SK-N-SH treated with all-trans-retinoic acid at 6 μM for 48 hours (cell line): ENCODE data around the gene SLC44A5.

Experiments used
- CREB5 ChIP-seq: fragments of 250-450 bp; sonication (Bioruptor Pico); IDR thresholded peaks from 2 replicates; pipeline ENCODE4 v1.5.1; 2020; ENCODE audit warnings: low read depth, mild to moderate bottlenecking, moderate library complexity
- GLIS3 ChIP-seq: fragments of 250-450 bp; sonication (Bioruptor Pico); IDR thresholded peaks from 2 replicates; pipeline ENCODE4 v1.5.0; 2020; ENCODE audit warnings: mild to moderate bottlenecking, moderate library complexity
- ISL1 ChIP-seq: fragments of 250-450 bp; sonication (Bioruptor Pico); IDR thresholded peaks from 2 replicates; pipeline ENCODE4 v2.1.2; 2022; ENCODE audit warnings: mild to moderate bottlenecking, moderate library complexity
- PATZ1 ChIP-seq: fragments of 250-450 bp; sonication (Bioruptor Pico); IDR thresholded peaks from 2 replicates; pipeline ENCODE4 v1.8.0; 2020; ENCODE audit warnings: mild to moderate bottlenecking, moderate library complexity, borderline replicate concordance
- POU6F1 ChIP-seq: fragments of 250-450 bp; sonication (Bioruptor Pico); IDR thresholded peaks from 2 replicates; pipeline ENCODE4 v1.8.0; 2021; ENCODE audit warnings: low read depth, mild to moderate bottlenecking, moderate library complexity, borderline replicate concordance
- PPARA ChIP-seq: fragments of 250-450 bp; sonication (Bioruptor Pico); IDR thresholded peaks from 2 replicates; pipeline ENCODE4 v1.5.0; 2020; ENCODE audit warnings: mild to moderate bottlenecking, borderline replicate concordance
- RARB ChIP-seq: fragments of 250-450 bp; sonication (Bioruptor Pico); IDR thresholded peaks from 2 replicates; pipeline ENCODE4 v1.8.0; 2021; ENCODE audit warnings: mild to moderate bottlenecking, moderate library complexity
- SNAI2 ChIP-seq: fragments of 250-450 bp; sonication (Bioruptor Pico); IDR thresholded peaks from 2 replicates; pipeline ENCODE4 v1.5.0; 2020; ENCODE audit warnings: mild to moderate bottlenecking, moderate library complexity
- ZFP3 ChIP-seq: fragments of 250-450 bp; sonication (Bioruptor Pico); IDR thresholded peaks from 2 replicates; pipeline ENCODE4 v1.5.0; 2020; ENCODE audit warnings: mild to moderate bottlenecking, moderate library complexity
- ZFP30 ChIP-seq: fragments of 450-650 bp; formaldehyde crosslinking; IDR thresholded peaks from 2 replicates; pipeline ENCODE4 v1.5.0; 2022; ENCODE audit warnings: mild to moderate bottlenecking, moderate library complexity
- ZNF565 ChIP-seq: fragments of 450-650 bp; formaldehyde crosslinking; conservative IDR thresholded peaks from 2 replicates; pipeline ENCODE4 v1.5.0; 2020; ENCODE audit warnings: low read depth, mild to moderate bottlenecking, moderate library complexity
- ZNF8 ChIP-seq: fragments of 450-650 bp; formaldehyde crosslinking; IDR thresholded peaks from 2 replicates; pipeline ENCODE4 v1.5.0; 2020; ENCODE audit warnings: mild to moderate bottlenecking, moderate library complexity

- no peak for TF ChIP-seq PATZ1
- no peak for TF ChIP-seq ZNF565 (CRISPR knock-in tag)
- TF ChIP-seq ZFP3 (CRISPR knock-in tag) = no peak
- TF ChIP-seq ZNF8 = no peak
- TF ChIP-seq ISL1 (CRISPR knock-in tag) = no peak
- no peak for TF ChIP-seq POU6F1
- no peak for TF ChIP-seq CREB5 (CRISPR knock-in tag)
- no peak for TF ChIP-seq RARB (CRISPR knock-in tag)
- no peak for TF ChIP-seq PPARA
- no peak for TF ChIP-seq SNAI2 (CRISPR knock-in tag)
- TF ChIP-seq ZFP30 (CRISPR knock-in tag) = no peak
- TF ChIP-seq GLIS3 (CRISPR knock-in tag) = no peak
Observed at GRCh38 chr1:75258351-75258750, 352.6 kb downstream of the SLC44A5 start.
